ENCODE data around the gene METAP2.

GRCh38 chr12:95548056-95548538 is 74.1 kb downstream of the METAP2 start:
- TF ChIP-seq, protein P1, sequence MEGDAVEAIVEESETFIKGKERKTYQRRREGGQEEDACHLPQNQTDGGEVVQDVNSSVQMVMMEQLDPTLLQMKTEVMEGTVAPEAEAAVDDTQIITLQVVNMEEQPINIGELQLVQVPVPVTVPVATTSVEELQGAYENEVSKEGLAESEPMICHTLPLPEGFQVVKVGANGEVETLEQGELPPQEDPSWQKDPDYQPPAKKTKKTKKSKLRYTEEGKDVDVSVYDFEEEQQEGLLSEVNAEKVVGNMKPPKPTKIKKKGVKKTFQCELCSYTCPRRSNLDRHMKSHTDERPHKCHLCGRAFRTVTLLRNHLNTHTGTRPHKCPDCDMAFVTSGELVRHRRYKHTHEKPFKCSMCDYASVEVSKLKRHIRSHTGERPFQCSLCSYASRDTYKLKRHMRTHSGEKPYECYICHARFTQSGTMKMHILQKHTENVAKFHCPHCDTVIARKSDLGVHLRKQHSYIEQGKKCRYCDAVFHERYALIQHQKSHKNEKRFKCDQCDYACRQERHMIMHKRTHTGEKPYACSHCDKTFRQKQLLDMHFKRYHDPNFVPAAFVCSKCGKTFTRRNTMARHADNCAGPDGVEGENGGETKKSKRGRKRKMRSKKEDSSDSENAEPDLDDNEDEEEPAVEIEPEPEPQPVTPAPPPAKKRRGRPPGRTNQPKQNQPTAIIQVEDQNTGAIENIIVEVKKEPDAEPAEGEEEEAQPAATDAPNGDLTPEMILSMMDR (IDR thresholded peaks at IDR 0.05; ENCODE audit: control extremely low read depth in 1 of 3, insufficient read depth in 1 of 3, low read depth in 1 of 3, low read length in 3 of 3), result no peak
- TF ChIP-seq POLR2AphosphoS5 (IDR thresholded peaks at IDR 0.05; ENCODE audit: low read depth, low read length) (peak; percentile 60), HDAC2 (IDR thresholded peaks at IDR 0.05; ENCODE audit: borderline replicate concordance in 1 of 2, low read depth in 2 of 2, low read length in 2 of 2) (no peak)

Measured in H1 (cell line).